ENCODE measurements around the gene HEPACAM2.

Gene HEPACAM2

GRCh38 chr7:93226310-93226709, at the start of gene HEPACAM2:
HEPACAM2 (minus strand) TSS chr7:93226469.
- DNase-seq (ENCODE audit: low read depth), result no peak

GRCh38 chr7:93265220-93265619, 39.0 kb upstream of the HEPACAM2 start:
- no peak for DNase-seq (ENCODE audit: low read depth)

GRCh38 chr7:93262535-93262934, 36.3 kb upstream of the HEPACAM2 start:
- no peak for DNase-seq (ENCODE audit: low read depth)

- DNase-seq (ENCODE audit: low read depth), result no peak
Observed at GRCh38 chr7:93258661-93259060, 32.4 kb upstream of the HEPACAM2 start.

GRCh38 chr7:93249491-93250148, 23.4 kb upstream of the HEPACAM2 start:
- no peak for DNase-seq (ENCODE audit: low read depth)

- DNase-seq (ENCODE audit: low read depth), result no peak
Observed at GRCh38 chr7:93245525-93246432, 19.5 kb upstream of the HEPACAM2 start.

GRCh38 chr7:93242106-93242505, 15.8 kb upstream of the HEPACAM2 start:
- DNase-seq (ENCODE audit: low read depth), result no peak

GRCh38 chr7:93239824-93240223, 13.6 kb upstream of the HEPACAM2 start:
- DNase-seq (ENCODE audit: low read depth), result no peak

GRCh38 chr7:93238748-93239147, 12.5 kb upstream of the HEPACAM2 start:
- DNase-seq (ENCODE audit: low read depth), result no peak

- DNase-seq (ENCODE audit: low read depth), result no peak
Observed at GRCh38 chr7:93238131-93238530, 11.9 kb upstream of the HEPACAM2 start.

- DNase-seq (ENCODE audit: low read depth), result no peak
Observed at GRCh38 chr7:93235541-93235940, 9.3 kb upstream of the HEPACAM2 start.

GRCh38 chr7:93232673-93233018, 6.4 kb upstream of the HEPACAM2 start:
- DNase-seq (ENCODE audit: low read depth), result no peak

- DNase-seq (ENCODE audit: low read depth), result peak; percentile 80
Observed at GRCh38 chr7:93231799-93232672, 5.8 kb upstream of the HEPACAM2 start, which contains the start of gene VPS50. VPS50 (plus strand) TSS chr7:93232366; CDS start chr7:93232468, 102 bp downstream.

- DNase-seq (ENCODE audit: low read depth), result no peak
Observed at GRCh38 chr7:93231259-93231658, 5.0 kb upstream of the HEPACAM2 start.

- DNase-seq (ENCODE audit: low read depth), result no peak
Observed at GRCh38 chr7:93228302-93228701, 2.0 kb upstream of the HEPACAM2 start.

- no peak for DNase-seq (ENCODE audit: low read depth)
Observed at GRCh38 chr7:93219868-93220267, 6.4 kb downstream of the HEPACAM2 start.

GRCh38 chr7:93218997-93219827, 7.1 kb downstream of the HEPACAM2 start:
- no peak for DNase-seq (ENCODE audit: low read depth)

- DNase-seq (ENCODE audit: low read depth), result no peak
Observed at GRCh38 chr7:93212881-93213280, 13.4 kb downstream of the HEPACAM2 start.

GRCh38 chr7:93211228-93211818, 14.9 kb downstream of the HEPACAM2 start:
- no peak for DNase-seq (ENCODE audit: low read depth)

GRCh38 chr7:93205046-93205445, 21.2 kb downstream of the HEPACAM2 start:
- no peak for DNase-seq (ENCODE audit: low read depth)

- no peak for DNase-seq (ENCODE audit: low read depth)
Observed at GRCh38 chr7:93203496-93203895, 22.8 kb downstream of the HEPACAM2 start.

Data from activated gamma-delta T cell treated with anti-CD3 and anti-CD28 coated beads, Interleukin-2, amount 50 U/mL, for 16 hours (primary cell).